Measurements from ENCODE around the gene GRM8.

Gene GRM8

DNA sequence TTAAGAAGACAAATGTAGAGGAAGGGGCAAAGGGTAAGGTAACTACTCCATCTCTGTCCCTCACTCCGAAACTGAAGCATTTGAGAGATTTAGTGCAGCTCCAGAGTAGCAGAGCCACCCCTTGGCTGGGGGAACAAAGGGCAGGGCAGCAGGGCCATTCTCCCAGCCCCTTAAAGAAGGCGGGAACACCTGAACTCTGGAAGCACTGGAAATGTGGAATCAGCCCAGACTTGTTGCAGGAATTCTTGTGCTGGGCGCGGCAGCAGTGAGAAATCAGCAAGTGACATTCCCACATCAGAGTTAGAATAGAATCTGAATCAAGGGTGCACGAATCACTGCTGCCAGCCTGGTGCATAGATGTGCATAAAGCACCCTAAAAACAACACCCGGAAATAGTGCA lies 34.4 kb upstream of the GRM8 start:
- H3K4me2 ChIP-seq (ENCODE audit: low read depth, low read length): no peak overlapping the region
- no peaks in the 10 kb centered on the region for H4K20me1 ChIP-seq (ENCODE audit: insufficient read depth, low read length)
- no peak overlapping the region for H3K27ac ChIP-seq (ENCODE audit: low read length)
- no peaks in the 10 kb centered on the region for H3K9me3 ChIP-seq (replicated peaks; ENCODE audit: insufficient read depth, low read length)
- H3F3A ChIP-seq (ENCODE audit: insufficient read depth, low read length): no peaks in the 10 kb centered on the region
- TF ChIP-seq, protein P1, sequence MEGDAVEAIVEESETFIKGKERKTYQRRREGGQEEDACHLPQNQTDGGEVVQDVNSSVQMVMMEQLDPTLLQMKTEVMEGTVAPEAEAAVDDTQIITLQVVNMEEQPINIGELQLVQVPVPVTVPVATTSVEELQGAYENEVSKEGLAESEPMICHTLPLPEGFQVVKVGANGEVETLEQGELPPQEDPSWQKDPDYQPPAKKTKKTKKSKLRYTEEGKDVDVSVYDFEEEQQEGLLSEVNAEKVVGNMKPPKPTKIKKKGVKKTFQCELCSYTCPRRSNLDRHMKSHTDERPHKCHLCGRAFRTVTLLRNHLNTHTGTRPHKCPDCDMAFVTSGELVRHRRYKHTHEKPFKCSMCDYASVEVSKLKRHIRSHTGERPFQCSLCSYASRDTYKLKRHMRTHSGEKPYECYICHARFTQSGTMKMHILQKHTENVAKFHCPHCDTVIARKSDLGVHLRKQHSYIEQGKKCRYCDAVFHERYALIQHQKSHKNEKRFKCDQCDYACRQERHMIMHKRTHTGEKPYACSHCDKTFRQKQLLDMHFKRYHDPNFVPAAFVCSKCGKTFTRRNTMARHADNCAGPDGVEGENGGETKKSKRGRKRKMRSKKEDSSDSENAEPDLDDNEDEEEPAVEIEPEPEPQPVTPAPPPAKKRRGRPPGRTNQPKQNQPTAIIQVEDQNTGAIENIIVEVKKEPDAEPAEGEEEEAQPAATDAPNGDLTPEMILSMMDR (IDR thresholded peaks at IDR 0.05; ENCODE audit: low read length): no peak
- no peak for TF ChIP-seq EZH2 (optimal IDR thresholded peaks at IDR 0.05; ENCODE audit: low read depth, low read length)
- TF ChIP-seq EZH2phosphoT487 (IDR thresholded peaks at IDR 0.05; ENCODE audit: low read length): no peak
- DNase-seq: no peak
- H3K36me3 ChIP-seq (replicated peaks; ENCODE audit: insufficient read depth, low read length): no peaks in the 10 kb centered on the region
- H3K9ac ChIP-seq (ENCODE audit: low read length): no peak overlapping the region
- H2AFZ ChIP-seq (ENCODE audit: low read length): no peak overlapping the region
- no peaks in the 10 kb centered on the region for H3K9me2 ChIP-seq (replicated peaks; ENCODE audit: insufficient read depth, low read length)
- H3K4me3 ChIP-seq (ENCODE audit: low read length): no peak overlapping the region
- no peaks in the 10 kb centered on the region for H3K79me2 ChIP-seq (ENCODE audit: low read length)
- H3K27me3 ChIP-seq (replicated peaks; ENCODE audit: insufficient read depth, low read length): no peaks in the 10 kb centered on the region
- H3K4me1 ChIP-seq (ENCODE audit: low read length): no peaks in the 10 kb centered on the region

DNA sequence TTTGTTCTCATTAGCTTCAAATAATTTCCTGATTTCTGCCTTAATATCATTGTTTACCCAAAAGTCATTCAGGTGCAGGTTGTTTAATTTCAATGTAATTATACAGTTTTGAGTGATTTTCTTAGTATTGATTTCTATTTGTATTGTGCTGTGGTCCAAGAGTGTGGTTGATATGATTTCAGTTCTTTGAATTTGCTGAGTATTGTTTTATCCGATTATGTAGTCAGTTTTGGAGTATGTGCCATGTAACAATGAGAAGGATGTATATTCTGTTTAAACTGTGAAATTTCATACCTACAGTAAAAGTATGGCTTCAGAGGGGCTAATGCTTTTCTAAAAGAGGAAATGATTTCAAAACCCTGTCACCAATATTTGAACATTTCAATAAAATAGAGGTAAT lies 17.4 kb upstream of the GRM8 start:
- DNase-seq: no peak
- H3K4me2 ChIP-seq (ENCODE audit: low read depth, low read length): no peak overlapping the region
- no peak overlapping the region for H3K27ac ChIP-seq (ENCODE audit: low read length)
- no peaks in the 10 kb centered on the region for H3K27me3 ChIP-seq (replicated peaks; ENCODE audit: insufficient read depth, low read length)
- H4K20me1 ChIP-seq (ENCODE audit: insufficient read depth, low read length): no peaks in the 10 kb centered on the region
- no peak overlapping the region for H2AFZ ChIP-seq (ENCODE audit: low read length)
- no peaks in the 10 kb centered on the region for H3F3A ChIP-seq (ENCODE audit: insufficient read depth, low read length)
- no peak overlapping the region for H3K9ac ChIP-seq (ENCODE audit: low read length)
- H3K79me2 ChIP-seq (ENCODE audit: low read length): no peaks in the 10 kb centered on the region
- no peaks in the 10 kb centered on the region for H3K9me2 ChIP-seq (replicated peaks; ENCODE audit: insufficient read depth, low read length)
- no peaks in the 10 kb centered on the region for H3K4me1 ChIP-seq (ENCODE audit: low read length)
- TF ChIP-seq EZH2 (optimal IDR thresholded peaks at IDR 0.05; ENCODE audit: low read depth, low read length): no peak
- TF ChIP-seq, protein P1 (IDR thresholded peaks at IDR 0.05; ENCODE audit: low read length): no peak
- TF ChIP-seq EZH2phosphoT487 (IDR thresholded peaks at IDR 0.05; ENCODE audit: low read length): no peak
- no peak overlapping the region for H3K4me3 ChIP-seq (ENCODE audit: low read length)
- no peaks in the 10 kb centered on the region for H3K9me3 ChIP-seq (replicated peaks; ENCODE audit: insufficient read depth, low read length)
- no peaks in the 10 kb centered on the region for H3K36me3 ChIP-seq (replicated peaks; ENCODE audit: insufficient read depth, low read length)

DNA sequence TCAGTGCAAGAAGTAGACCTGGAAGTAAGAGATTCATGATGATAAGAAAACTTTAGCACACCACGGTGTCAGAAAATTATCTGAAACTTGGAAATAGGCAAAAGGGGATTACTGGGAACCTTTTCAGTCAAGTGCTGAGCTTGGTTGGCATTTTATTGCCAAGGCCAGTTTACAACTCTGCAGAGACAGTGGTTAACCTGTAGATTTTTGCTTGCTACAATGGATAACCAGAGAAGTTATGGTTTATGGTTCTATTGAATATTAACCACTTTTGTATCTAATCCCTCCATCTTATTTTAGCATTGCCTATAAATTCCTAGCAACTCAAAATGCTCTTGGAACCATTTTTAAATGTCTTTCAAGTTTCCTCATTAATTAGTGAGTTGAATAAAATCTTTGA lies 13.3 kb upstream of the GRM8 start:
- Histone ChIP-seq H3K79me2 (ENCODE audit: low read length) (no peaks in the 10 kb centered on the region), H3K4me2 (ENCODE audit: low read depth, low read length) (no peak overlapping the region), H3K27ac (ENCODE audit: low read length) (no peak overlapping the region), H3K9ac (ENCODE audit: low read length) (no peak overlapping the region), H2AFZ (ENCODE audit: low read length) (no peak overlapping the region), H3K27me3 (replicated peaks; ENCODE audit: insufficient read depth, low read length) (no peaks in the 10 kb centered on the region), H3K36me3 (replicated peaks; ENCODE audit: insufficient read depth, low read length) (no peaks in the 10 kb centered on the region), H3K9me3 (replicated peaks; ENCODE audit: insufficient read depth, low read length) (no peaks in the 10 kb centered on the region), H3K4me3 (ENCODE audit: low read length) (no peak overlapping the region), H4K20me1 (ENCODE audit: insufficient read depth, low read length) (no peaks in the 10 kb centered on the region), H3K4me1 (ENCODE audit: low read length) (no peaks in the 10 kb centered on the region), H3K9me2 (replicated peaks; ENCODE audit: insufficient read depth, low read length) (no peaks in the 10 kb centered on the region), H3F3A (ENCODE audit: insufficient read depth, low read length) (no peaks in the 10 kb centered on the region)
- DNase-seq: no peak
- TF ChIP-seq EZH2phosphoT487 (IDR thresholded peaks at IDR 0.05; ENCODE audit: low read length): no peak
- TF ChIP-seq, protein P1 (IDR thresholded peaks at IDR 0.05; ENCODE audit: low read length): no peak
- TF ChIP-seq EZH2 (optimal IDR thresholded peaks at IDR 0.05; ENCODE audit: low read depth, low read length): no peak
